Loucy (cell line): Measurements from ENCODE around the gene CCT6A.
"Not testable (repeated sequence)": the region's sequence is repeated elsewhere in the genome, so short reads cannot be mapped to it uniquely, and the experiment has no call there.

Experiments used
- H2AFZ ChIP-seq: fragments of 200-600 bp; sonication (generic); 2 replicates; pipeline ENCODE4 v1.6.0; 2016; ENCODE audit warnings: antibody characterized with exemption, mild to moderate bottlenecking, low read length, moderate library complexity
- H3F3A ChIP-seq: fragments of 200-600 bp; 2 replicates; pipeline ENCODE4 v1.6.0; 2016; ENCODE audit warnings: antibody characterized with exemption, low read depth, mild to moderate bottlenecking
- H3K27me3 ChIP-seq: fragments of 200-600 bp; sonication (generic); 2 replicates; pipeline ENCODE4 v1.6.1; 2014; ENCODE audit warnings: low read length, mild to moderate bottlenecking; ENCODE audit not compliant: insufficient read depth, poor library complexity, severe bottlenecking
- H3K36me3 ChIP-seq: fragments of 200-600 bp; sonication (generic); 2 replicates; pipeline ENCODE4 v1.6.1; 2016; ENCODE audit warnings: low read length; ENCODE audit not compliant: insufficient read depth
- H3K4me1 ChIP-seq: fragments of 200-600 bp; sonication (generic); 2 replicates; pipeline ENCODE4 v1.5.1; 2014; ENCODE audit warnings: low read length, mild to moderate bottlenecking; ENCODE audit not compliant: insufficient read depth, poor library complexity, severe bottlenecking
- H3K4me2 ChIP-seq: fragments of 200-600 bp; sonication (generic); 2 replicates; pipeline ENCODE4 v1.6.0; 2014; ENCODE audit warnings: antibody characterized with exemption, low read length, low read depth, mild to moderate bottlenecking; ENCODE audit not compliant: poor library complexity, severe bottlenecking
- H3K4me3 ChIP-seq: fragments of 200-600 bp; sonication (generic); 2 replicates; pipeline ENCODE4 v1.5.1; 2014; ENCODE audit warnings: low read length, mild to moderate bottlenecking, mixed read lengths; ENCODE audit not compliant: poor library complexity, severe bottlenecking
- H3K79me2 ChIP-seq: fragments of 200-600 bp; sonication (generic); 2 replicates; pipeline ENCODE4 v1.6.1; 2014; ENCODE audit warnings: low read length; ENCODE audit not compliant: insufficient read depth
- H3K9ac ChIP-seq: fragments of 200-600 bp; sonication (generic); 2 replicates; pipeline ENCODE4 v1.6.0; 2014; ENCODE audit warnings: mild to moderate bottlenecking, low read depth, low read length, moderate library complexity; ENCODE audit not compliant: poor library complexity, severe bottlenecking
- H3K9me2 ChIP-seq: fragments of 200-600 bp; sonication (generic); replicated peaks from 2 replicates; pipeline ENCODE4 v1.6.1; 2016; ENCODE audit warnings: low read depth, low read length, mixed read lengths
- H3K9me3 ChIP-seq: fragments of 200-600 bp; sonication (generic); 2 replicates; pipeline ENCODE4 v1.6.1; 2014; ENCODE audit warnings: mild to moderate bottlenecking, antibody characterized with exemption, low read length, low read depth; ENCODE audit not compliant: insufficient read depth
- H4K20me1 ChIP-seq: fragments of 200-600 bp; sonication (generic); 2 replicates; pipeline ENCODE4 v1.6.0; 2014; ENCODE audit warnings: antibody characterized with exemption, low read length, mild to moderate bottlenecking; ENCODE audit not compliant: insufficient read depth, poor library complexity, severe bottlenecking
- EZH2phosphoT487 ChIP-seq: fragments of 200-600 bp; IDR thresholded peaks from 2 replicates; pipeline ENCODE4 v1.6.1; 2018; ENCODE audit warnings: antibody characterized with exemption, mild to moderate bottlenecking, moderate library complexity, borderline replicate concordance
- TF ChIP-seq, protein P1 (sequence below): fragments of 200-600 bp; sonication (generic); conservative IDR thresholded peaks from 2 replicates; pipeline ENCODE4 v1.5.1; 2014; ENCODE audit warnings: mild to moderate bottlenecking, antibody characterized with exemption, low read length

Gene CCT6A

DNA sequence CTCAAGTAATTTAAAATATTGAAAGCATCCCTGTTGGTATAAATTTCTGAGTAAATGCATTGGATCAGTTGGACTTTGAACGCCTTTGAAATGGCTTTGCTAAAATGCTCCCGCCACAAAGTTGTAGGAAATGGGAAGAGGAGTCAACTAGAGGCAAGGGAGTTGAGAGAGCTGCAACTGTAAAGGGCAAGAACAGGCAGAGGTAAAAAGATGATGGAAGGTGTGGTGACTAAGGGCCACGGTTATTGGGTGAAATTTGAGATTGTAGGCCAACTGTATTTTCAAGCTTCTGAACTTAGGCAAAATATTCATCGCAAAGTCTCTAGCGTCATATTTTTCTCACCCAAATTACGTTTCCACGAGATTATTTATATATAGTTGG is 11.9 kb downstream of the CCT6A start:
- peaks cover 15% of the 10 kb centered on the region; the same call in 1 of the 2 replicates for H3F3A ChIP-seq
- peaks cover 41% of the 10 kb centered on the region for H3K36me3 ChIP-seq
- H3K27me3 ChIP-seq, result no peaks in the 10 kb centered on the region
- peaks cover 23% of the 10 kb centered on the region for H3K4me1 ChIP-seq
- TF ChIP-seq, protein P1, sequence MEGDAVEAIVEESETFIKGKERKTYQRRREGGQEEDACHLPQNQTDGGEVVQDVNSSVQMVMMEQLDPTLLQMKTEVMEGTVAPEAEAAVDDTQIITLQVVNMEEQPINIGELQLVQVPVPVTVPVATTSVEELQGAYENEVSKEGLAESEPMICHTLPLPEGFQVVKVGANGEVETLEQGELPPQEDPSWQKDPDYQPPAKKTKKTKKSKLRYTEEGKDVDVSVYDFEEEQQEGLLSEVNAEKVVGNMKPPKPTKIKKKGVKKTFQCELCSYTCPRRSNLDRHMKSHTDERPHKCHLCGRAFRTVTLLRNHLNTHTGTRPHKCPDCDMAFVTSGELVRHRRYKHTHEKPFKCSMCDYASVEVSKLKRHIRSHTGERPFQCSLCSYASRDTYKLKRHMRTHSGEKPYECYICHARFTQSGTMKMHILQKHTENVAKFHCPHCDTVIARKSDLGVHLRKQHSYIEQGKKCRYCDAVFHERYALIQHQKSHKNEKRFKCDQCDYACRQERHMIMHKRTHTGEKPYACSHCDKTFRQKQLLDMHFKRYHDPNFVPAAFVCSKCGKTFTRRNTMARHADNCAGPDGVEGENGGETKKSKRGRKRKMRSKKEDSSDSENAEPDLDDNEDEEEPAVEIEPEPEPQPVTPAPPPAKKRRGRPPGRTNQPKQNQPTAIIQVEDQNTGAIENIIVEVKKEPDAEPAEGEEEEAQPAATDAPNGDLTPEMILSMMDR, result no peak
- TF ChIP-seq EZH2phosphoT487, result no peak
- H3K9ac ChIP-seq, result peak overlapping the region; percentile 94
- H3K9me2 ChIP-seq, result no peaks in the 10 kb centered on the region
- no peaks in the 10 kb centered on the region for H3K9me3 ChIP-seq
- H4K20me1 ChIP-seq, result peaks cover 50% of the 10 kb centered on the region
- H3K4me3 ChIP-seq, result peak overlapping the region; percentile 83
- H3K4me2 ChIP-seq, result peak overlapping the region; percentile 61
- H2AFZ ChIP-seq, result no peak overlapping the region
- peaks cover 49% of the 10 kb centered on the region for H3K79me2 ChIP-seq

DNA sequence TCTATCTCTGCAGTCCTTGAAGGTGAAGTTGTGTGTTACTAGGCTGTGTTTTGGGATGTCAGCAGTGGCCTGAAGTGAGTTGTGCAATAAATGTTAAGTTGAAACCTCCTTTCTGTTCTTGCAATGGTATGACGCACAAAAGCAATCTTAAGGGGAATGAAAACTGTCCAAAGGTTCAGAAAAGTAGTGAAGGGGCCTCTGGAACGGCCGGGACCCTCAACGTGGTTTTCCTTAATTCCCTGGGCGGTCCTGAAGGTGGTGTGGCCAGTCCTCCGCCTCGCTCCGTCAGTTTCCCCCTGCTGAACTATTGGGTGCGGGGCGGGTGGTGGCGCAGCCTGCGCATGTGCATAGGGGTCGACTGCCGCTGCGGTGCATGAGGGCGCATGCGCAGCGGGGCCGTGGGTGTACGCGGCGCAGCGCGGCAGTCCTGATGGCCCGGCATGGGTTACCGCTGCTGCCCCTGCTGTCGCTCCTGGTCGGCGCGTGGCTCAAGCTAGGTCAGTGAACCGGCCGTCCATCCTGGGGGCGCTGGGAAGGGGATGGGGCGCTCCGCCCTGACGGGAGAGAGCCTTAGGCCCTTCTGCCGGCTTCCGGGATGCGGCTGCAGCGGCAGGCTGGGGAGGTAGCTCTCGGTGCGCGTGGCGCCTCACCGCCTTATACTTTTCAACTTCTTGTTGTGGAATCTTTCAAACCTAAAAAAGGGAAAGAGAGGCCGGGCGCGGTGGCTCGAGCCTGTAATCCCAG is 12.5 kb downstream of the CCT6A start, which contains the start of gene SUMF2:
SUMF2 (plus strand) TSS at position 405 of the 744 bp plus-strand sequence; CDS start at position 431, 26 bp downstream.
- Histone ChIP-seq H3F3A (peaks cover 15% of the 10 kb centered on the region; the same call in 1 of the 2 replicates), H3K79me2 (peaks cover 44% of the 10 kb centered on the region)

DNA sequence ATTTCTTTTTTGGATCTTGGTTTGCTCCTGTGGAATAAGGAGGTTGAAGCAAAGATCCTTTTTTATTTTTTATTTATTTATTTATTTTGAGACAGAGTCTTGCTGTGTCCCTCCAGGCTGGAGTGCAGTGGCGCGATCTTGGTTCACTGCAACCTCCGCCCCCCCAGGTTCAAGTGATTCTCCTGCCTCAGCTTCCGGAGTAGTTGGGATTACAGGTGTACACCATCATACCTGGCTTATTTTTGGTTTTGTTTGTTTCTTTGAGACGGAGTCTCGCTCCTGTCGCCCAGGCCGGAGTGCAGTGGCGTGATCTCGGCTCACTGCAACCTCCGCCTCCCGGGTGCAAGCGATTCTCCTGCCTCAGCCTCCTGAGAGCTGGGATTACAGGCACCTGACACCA is 14.8 kb downstream of the CCT6A start:
- not testable (repeated sequence) for H2AFZ ChIP-seq, H3K9me2 ChIP-seq, H3K9me3 ChIP-seq, H3K4me3 ChIP-seq, H3K27me3 ChIP-seq, H3K9ac ChIP-seq
- H3K4me2 ChIP-seq, result peak overlapping the region; percentile 61
- peaks cover 23% of the 10 kb centered on the region for H3K4me1 ChIP-seq
- H3F3A ChIP-seq, result peaks cover 15% of the 10 kb centered on the region; the same call in 1 of the 2 replicates
- H4K20me1 ChIP-seq, result peaks cover 32% of the 10 kb centered on the region
- peaks cover 26% of the 10 kb centered on the region; the same call in 1 of the 2 replicates for H3K36me3 ChIP-seq
- peaks cover 28% of the 10 kb centered on the region for H3K79me2 ChIP-seq

More for the DNA sequence above, 12.5 kb downstream of the CCT6A start, which contains the start of gene SUMF2:
- Histone ChIP-seq H3K4me3 (peak within 1 kb of the TSS; percentile 83), H3K27me3 (no peaks in the 10 kb centered on the region), H2AFZ (peak within 1 kb of the TSS; percentile 85), H4K20me1 (peaks cover 49% of the 10 kb centered on the region), H3K4me1 (peaks cover 23% of the 10 kb centered on the region), H3K9me2 (no peaks in the 10 kb centered on the region), H3K4me2 (peak within 1 kb of the TSS; percentile 61), H3K9me3 (no peaks in the 10 kb centered on the region), H3K9ac (peak within 1 kb of the TSS; percentile 94), H3K36me3 (peaks cover 39% of the 10 kb centered on the region)
- TF ChIP-seq, protein P1, result peak; percentile 18; the same call in 1 of the 2 replicates
- no peak for TF ChIP-seq EZH2phosphoT487
